BE2C (cell line): ENCODE data around the gene ADSS1.

Source experiments
- DNase-seq: peaks from one replicate; pipeline ENCODE4 v3.0.0-alpha.2; 2020
- H3K27me3 ChIP-seq: fragments of 250-450 bp; sonication (Bioruptor Pico); 2 replicates; pipeline ENCODE4 v1.5.1; 2020; ENCODE audit warnings: mild to moderate bottlenecking
- H3K36me3 ChIP-seq: fragments of 250-450 bp; sonication (Bioruptor Pico); 2 replicates; pipeline ENCODE4 v1.5.1; 2020; ENCODE audit warnings: mild to moderate bottlenecking
- H3K4me1 ChIP-seq: fragments of 250-450 bp; sonication (Bioruptor Pico); 2 replicates; pipeline ENCODE4 v1.5.1; 2020
- H3K4me3 ChIP-seq: 2 replicates; pipeline ENCODE4 v1.5.1; 2011; ENCODE audit warnings: low read depth, low read length
- H3K9me3 ChIP-seq: fragments of 250-450 bp; sonication (Bioruptor Pico); 2 replicates; pipeline ENCODE4 v1.5.1; 2020
- CTCF ChIP-seq: IDR thresholded peaks from 2 replicates; pipeline ENCODE4 v1.5.1; 2012; ENCODE audit warnings: mild to moderate bottlenecking, low read depth, low read length

Gene ADSS1

GRCh38 chr14:104732931-104733681, 9.1 kb downstream of the ADSS1 start:
- no peak overlapping the region for H3K4me3 ChIP-seq
- H3K27me3 ChIP-seq = no peaks in the 10 kb centered on the region
- H3K36me3 ChIP-seq = no peaks in the 10 kb centered on the region
- TF ChIP-seq CTCF = no peak
- no peaks in the 10 kb centered on the region for H3K9me3 ChIP-seq
- no peaks in the 10 kb centered on the region for H3K4me1 ChIP-seq
- no peak for DNase-seq

GRCh38 chr14:104734051-104734587, 10.1 kb downstream of the ADSS1 start:
- TF ChIP-seq CTCF = no peak
- no peaks in the 10 kb centered on the region for H3K9me3 ChIP-seq
- DNase-seq = no peak
- no peak overlapping the region for H3K4me3 ChIP-seq
- H3K27me3 ChIP-seq = no peaks in the 10 kb centered on the region
- no peaks in the 10 kb centered on the region for H3K4me1 ChIP-seq
- H3K36me3 ChIP-seq = no peaks in the 10 kb centered on the region

- no peaks in the 10 kb centered on the region for H3K4me1 ChIP-seq
- no peaks in the 10 kb centered on the region for H3K9me3 ChIP-seq
- H3K27me3 ChIP-seq = no peaks in the 10 kb centered on the region
- no peak for TF ChIP-seq CTCF
- H3K4me3 ChIP-seq = no peak overlapping the region
- no peak for DNase-seq
- no peaks in the 10 kb centered on the region for H3K36me3 ChIP-seq
Observed at GRCh38 chr14:104734601-104734990, 10.6 kb downstream of the ADSS1 start.

- Histone ChIP-seq H3K27me3 (no peaks in the 10 kb centered on the region), H3K9me3 (no peaks in the 10 kb centered on the region), H3K4me1 (no peaks in the 10 kb centered on the region), H3K36me3 (no peaks in the 10 kb centered on the region), H3K4me3 (no peak overlapping the region)
- TF ChIP-seq CTCF = no peak
- DNase-seq = no peak
Observed at GRCh38 chr14:104734991-104735779, 11.2 kb downstream of the ADSS1 start.

- Histone ChIP-seq H3K36me3 (no peaks in the 10 kb centered on the region), H3K4me1 (no peaks in the 10 kb centered on the region), H3K4me3 (no peak overlapping the region), H3K9me3 (no peaks in the 10 kb centered on the region), H3K27me3 (no peaks in the 10 kb centered on the region)
- no peak for DNase-seq
- no peak for TF ChIP-seq CTCF
Observed at GRCh38 chr14:104735830-104736642, 12.0 kb downstream of the ADSS1 start.
